ENCODE data around the gene TRDMT1.
"Not testable (repeated sequence)": the region's sequence is repeated elsewhere in the genome, so short reads cannot be mapped to it uniquely, and the experiment has no call there.

TRDMT1 gene

DNA sequence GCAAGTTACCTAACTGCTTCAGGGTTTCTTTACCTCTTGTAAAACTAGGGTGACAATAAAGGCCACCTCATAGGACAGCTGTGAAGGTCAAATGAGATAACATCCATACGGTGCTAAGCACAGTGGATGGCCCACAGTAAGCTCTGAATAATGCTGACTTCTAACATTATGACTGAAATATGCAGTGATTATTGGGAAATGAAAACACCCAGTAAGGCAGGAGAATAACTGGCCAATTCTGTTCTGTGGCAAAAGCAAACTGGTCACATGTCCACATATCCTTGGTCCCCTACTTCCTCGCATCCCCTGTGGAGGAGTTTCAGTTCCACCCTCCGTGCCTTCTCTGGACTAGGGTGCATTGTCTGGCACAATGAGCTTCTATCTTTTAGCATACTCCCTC, 73.2 kb downstream of the TRDMT1 start:
- DNase-seq (ENCODE audit: low read depth), result no peak

DNA sequence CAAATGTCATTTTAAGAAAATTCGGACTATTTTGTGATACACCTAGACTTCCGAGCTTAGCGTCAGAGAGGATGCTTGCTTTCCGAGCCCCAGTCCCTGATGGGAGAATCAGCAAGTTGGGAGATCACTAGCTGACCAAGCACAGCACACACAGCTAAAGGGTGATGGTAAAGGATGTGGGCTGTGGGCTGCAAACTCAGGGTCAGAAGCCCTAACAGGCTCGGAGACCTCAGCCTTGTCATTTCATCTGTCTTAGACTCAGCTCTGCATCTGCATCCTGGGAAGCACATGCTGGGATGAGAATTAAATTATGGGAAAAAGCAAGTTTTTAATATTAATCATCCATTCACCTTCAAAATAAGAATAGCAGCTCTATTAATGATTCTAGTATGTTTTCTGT, 75.1 kb downstream of the TRDMT1 start:
- DNase-seq (ENCODE audit: low read depth), result no peak

DNA sequence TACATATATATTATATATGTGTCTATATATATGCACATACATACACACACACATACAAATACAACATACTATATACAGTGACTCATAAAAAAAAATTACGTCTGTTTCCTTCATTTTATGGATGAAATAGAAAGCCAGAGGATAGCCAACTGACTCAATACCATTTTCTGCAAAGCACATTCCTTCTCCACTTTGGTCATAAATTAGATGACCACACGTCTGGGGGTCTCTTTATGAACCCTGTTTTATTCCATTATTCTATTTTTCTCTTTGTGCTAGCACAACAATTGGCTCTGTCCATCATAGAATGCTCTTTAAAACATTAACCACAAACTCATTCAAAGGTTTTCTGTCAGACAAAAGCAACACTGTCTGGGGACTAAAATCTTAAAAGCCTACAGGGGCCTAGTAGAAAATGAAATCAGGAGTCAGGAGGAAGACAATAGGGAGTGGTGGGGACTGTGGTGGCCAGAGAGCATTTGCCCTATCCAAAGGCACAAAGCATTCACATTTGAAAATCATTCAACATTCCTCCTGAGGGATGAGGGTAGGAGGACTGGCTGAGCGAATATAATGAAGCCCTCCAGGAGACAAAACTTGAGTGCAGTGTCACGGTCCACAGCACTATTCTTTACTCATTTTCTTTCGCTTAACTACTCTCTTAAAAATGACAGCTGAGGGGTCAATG, 76.1 kb downstream of the TRDMT1 start:
- no peak for DNase-seq (ENCODE audit: low read depth)

DNA sequence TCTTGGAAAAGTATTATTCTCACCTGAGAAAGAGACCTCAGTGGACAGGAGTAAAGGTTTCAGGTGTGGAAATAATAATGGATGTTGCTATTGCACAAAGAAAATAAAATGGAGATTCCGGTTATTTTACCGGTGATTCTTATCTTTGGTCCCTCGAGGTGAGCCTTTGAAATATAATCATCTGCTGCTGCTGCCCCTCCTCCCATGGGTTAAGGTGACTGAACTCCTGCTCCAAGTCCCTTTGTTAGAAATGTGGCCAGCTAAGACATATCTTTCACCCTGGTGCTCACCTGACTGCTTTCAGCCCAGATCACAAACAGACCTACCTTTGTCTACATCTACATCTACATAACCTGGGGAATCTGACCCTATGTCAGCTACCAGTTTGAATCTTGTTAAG, 77.5 kb downstream of the TRDMT1 start:
- DNase-seq (ENCODE audit: low read depth), result no peak

DNA sequence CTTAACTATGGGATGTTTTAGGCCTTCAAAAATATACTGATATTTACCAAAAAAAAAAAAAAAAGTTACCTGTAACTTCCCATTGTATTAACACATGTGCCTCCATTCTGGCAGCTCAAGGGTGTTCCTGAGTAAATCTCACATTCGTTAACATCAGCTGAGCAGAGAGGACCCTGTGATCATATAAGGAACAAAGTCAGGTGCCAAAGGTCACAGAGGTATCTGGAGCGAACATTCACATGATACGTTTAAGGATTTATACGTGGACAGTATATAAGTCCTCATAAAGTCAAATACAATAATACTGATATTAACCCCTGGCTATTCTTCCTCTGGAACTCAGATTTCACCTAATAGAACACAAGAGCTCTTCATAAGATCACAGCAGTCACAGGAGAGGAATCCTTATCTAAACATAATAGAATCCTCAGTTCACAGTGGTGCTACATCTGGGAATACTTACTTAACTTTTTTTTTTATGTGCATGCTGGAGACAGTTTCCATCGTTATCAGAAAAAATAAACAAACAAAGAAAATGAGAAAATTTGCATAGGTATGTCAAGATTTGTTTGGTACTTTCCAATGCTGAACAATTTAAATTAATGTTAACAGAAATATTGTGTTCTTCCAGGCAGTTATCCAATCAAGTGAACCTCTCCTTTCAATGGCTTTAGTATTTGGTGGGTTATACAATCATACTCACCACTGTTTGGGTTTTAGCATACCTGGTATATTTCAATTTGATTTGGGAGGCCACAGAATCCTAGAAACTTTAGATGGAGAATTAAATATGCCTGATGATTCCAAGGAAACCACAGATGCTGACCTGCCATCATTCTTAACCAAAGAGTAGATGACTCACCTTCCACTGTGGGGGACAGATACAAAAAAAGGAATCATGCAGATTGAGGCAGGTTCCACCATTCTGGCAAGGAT, 78.5 kb downstream of the TRDMT1 start:
- no peak for DNase-seq (ENCODE audit: low read depth)

DNA sequence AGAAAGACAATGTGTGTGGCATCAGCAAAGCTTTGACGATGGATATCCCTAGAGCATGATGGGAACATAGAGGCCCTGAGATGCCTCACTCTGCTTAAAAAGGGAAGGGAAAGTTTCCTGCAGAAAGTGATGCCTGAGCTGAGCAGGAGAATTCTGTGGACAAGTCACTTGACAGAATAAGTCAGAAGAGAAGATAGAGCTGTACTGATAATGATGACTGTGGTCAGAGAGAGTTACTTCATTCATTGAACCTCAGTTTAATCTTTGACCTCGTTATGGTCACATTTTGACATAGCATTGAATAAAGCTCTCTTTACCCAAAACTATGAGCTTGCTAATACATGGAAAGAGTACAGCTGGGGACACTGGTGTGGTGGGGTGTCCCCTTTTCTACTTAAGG, 79.4 kb downstream of the TRDMT1 start:
- DNase-seq (ENCODE audit: low read depth), result no peak

DNA sequence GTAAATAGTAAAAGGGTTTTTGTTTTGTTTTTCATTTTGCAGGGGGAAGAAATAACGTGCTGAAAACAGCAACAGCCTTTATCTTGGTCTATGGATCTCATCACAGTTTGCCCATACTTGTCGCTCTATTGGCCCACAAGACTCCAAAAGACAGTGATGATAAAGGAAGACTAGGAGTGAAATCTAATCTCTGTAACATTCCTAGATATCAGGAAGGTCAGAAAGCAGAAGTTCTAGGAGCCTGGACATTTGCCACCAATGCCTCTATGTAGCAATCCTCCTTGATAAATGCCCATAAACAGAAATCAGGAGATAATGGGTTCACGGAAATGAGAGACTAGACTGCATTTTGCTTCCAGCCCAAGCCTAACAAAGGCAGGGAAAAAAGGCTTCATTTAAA, 80.8 kb downstream of the TRDMT1 start:
- DNase-seq (ENCODE audit: low read depth), result no peak

DNA sequence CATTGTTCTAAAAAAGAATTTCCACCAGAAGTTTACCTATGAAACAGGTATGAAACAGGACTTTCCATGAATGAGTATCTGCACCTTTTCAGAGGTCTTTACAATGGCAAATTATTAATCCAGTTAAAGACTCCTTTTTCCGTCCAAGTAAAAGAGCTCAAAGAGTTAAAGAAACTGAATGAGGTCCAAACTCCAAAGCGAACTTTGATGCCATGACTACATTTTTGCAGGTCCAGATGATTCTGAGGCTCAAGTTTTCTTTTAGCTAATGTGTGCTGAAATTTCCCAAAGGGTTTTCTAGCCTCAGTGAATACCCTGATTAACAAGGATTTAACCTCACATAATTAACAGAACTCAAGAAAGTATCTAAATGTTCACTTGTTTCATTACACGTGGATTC, 81.6 kb downstream of the TRDMT1 start:
- no peak for DNase-seq (ENCODE audit: low read depth)

DNA sequence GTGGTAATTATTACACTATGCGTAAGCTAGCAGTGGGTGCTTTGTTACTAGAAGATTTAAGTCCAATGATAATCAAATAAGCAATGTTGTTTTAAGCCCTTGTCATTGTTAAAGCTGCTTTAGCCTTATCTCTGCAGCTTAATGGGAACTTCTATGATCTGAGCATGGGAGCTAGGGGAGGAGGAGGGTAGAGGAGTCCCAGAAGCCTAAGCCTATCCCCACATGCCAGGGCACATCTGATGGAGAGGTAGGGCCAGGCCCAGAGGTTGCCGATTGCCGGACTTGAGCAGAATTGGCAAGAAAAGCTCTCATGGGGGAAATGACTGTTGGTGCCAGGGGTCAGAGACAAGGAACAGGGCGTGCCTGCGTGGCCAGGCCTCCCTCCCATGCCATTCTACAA, 85.3 kb downstream of the TRDMT1 start:
- DNase-seq (ENCODE audit: low read depth), result no peak

DNA sequence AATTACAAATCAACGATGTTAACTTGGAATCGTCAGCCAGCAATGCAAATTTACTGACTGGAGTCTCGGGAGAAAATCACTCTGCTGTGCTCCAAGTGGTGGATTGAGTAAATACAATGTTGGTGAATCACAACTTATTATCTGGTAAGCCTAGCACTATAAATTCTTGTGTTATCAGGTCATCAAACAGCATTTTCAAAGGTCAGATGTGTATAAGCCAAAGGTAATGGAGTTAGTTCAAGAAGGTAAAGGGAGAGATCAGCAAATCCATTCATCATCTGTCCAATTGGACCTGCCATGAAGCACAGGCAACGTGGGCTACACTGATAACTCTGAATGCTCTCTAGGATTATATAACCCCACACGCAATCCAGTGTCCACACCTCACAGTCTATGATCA, 85.8 kb downstream of the TRDMT1 start:
- no peak for DNase-seq (ENCODE audit: low read depth)

DNA sequence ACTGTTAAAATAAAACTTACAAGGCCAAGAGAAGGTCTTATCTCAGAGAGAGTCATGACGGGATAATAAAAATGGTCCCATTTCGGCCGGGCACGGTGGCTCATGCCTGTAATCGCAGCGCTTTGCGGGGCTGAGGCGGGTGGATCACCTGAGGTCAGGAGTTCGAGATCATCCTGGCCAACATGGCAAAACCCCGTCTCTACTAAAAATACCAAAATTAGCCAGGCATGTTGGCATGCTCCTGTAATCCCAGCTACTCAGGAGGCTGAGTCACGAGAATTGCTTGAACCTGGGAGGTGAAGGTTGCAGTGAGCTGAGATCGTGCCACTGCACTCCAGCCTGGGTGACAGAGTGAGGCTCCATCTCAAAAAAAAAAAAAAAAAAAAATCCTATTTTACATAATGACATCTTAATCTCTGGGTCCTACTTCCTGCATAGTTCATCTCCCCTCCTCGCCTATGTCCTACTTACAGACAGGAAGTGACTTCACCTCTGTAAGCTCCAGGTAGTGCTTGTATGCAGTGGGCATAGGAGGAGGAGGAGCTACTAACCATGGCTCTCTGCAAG, 86.5 kb downstream of the TRDMT1 start:
- not testable (repeated sequence) for DNase-seq (ENCODE audit: low read depth)

DNA sequence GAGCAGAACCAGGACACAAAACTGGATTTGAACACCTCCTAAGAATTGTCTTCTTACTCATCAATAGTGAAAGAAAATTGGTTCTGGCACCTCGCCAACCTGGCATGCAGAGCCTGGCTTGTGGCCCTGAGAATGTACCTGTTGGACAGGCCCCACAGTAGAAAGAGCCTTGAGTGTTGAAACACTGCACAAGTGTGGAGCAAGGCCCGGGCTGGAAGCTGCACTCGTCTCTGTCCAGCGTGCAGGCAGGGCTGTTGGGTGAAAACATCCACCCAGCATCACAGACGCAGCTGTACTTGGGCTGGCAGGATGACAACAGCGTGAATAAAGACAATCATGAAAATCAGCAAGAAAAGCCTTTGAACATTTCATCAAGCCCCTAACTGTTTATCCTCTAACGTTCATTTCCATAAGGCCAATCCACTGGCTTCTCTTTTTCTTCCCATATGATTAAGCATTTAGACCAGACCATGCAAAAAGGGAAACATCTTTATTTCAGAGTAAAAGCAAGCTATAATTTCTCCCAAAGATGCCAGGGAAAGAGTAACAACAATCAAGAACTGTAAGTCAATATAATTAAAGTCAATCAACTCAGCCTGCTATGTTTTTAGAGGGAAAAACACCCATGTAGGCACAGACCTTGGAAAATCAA, 87.5 kb downstream of the TRDMT1 start:
- DNase-seq (ENCODE audit: low read depth), result no peak

DNA sequence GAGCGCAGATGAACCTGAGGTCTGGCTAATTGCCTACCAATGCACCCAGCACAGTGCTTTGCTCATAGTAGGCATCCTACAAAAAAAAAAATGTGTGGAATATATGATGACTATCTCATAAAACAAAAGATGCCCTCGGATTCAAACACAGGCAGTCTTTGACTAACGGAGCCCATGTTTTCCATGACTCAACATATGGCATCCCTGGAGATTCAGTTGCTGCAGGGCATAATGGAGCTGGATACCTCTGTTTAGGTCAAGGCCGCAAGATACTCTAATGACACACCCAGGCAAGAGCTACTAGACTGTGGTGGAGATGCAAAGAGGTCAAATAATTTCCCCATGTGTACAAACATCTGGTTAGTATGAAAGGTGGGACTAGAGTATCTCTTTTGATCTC, 88.1 kb downstream of the TRDMT1 start:
- no peak for DNase-seq (ENCODE audit: low read depth)

DNA sequence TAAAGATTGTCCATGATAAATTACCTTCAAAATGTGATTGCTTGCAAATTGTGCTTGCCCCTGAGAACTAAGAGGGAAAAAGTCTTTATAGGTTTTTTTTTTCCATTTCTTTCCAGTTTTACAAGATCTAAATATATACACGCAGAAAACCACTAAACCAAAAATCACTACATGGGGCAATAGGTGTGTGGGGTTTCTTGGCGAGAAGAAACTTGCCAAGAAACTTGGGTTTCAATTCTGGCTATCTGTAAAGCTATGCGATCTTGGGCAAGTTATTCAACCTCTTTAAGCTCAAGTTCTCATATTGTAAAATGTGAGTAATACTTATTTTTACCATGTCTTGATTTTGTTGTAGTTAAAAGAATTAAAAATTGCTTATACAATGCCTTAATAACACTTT, 88.9 kb downstream of the TRDMT1 start:
- DNase-seq (ENCODE audit: low read depth), result no peak

DNA sequence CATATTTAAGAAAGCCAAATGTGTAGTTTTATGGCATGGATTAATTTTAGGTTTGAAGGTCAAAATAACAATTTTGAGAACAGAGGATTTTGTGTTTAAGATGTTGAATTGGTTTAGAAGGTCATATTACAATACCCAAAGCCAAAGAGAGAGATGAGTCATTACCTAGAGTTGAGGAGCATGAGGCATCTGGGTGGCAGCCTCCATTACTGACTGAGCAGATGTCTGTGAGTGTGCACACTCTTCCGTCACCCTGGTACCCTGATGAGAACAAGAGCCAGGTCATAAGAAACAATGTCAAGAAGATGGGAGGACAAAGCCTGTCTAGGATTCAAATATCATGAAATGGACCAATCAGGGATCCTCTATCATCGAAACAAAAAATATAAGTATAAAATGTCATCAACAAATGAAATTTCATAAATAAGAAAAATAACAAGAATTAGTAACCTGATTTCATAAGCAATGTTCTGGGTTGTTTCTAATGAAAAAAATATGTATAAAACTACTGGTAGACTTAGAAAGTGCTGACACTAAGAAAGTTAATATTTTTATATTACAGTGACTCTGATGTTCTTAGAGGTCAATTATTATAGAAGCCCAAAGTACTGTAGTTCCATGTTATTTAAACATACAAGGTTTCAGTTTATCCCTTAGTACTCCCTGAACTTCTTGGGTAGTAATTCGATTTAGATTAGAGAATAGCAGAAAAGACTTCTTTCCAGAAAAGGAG, 91.8 kb downstream of the TRDMT1 start:
- no peak for DNase-seq (ENCODE audit: low read depth)

DNA sequence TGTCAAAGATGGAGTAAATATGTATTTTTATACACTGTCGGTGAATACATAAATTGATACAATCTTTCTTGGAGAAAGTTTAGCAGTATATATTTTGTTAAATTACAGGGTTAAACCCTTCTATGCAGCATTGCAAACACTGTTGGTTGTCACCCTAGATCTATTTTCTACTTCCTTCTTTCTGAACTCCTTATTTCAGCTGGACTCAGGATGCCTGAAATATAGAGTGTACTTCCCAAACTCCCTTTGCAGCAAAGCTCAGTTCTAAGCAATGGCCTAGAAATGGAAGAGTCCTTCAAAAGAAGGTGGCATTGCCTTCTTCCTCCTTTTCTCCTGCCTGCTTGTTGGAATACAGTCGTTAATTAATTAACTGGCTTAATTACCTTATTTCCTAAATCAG, 92.4 kb downstream of the TRDMT1 start:
- DNase-seq (ENCODE audit: low read depth), result no peak

DNA sequence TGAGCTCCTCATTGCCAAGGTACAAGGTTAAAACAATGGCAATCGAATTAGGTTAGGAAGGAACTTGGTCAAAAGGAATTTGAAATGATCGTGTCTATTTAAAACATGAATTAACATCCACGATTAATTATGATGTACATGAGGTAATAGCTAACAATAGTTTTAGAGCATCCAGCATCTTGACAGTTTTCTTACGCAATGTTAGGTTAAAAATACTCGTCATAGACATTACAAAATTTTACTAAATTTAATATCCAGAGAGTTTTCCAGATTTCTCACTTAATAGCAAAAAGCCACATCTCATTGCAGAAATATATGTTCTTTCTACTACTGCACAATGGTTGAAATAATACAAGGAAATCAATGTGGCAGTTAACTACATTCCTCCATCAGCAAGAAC, 94.5 kb downstream of the TRDMT1 start:
- no peak for DNase-seq (ENCODE audit: low read depth)

DNA sequence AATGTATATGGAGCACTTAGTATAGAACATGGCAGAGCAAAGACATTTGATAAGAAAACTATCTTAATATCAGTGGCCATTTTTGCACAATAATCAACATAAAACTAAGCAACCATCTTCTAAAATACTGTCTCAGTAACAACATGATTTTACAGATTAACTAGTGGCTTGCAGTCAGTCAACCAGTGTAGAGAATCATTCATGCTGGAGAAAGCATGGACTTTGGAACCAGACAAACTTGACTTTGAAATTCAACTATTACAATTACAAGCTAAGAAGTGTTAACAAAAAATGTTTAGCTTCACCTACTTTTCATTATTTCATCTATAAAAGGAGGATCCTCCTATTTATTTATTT, 99.6 kb downstream of the TRDMT1 start:
- no peak for DNase-seq (ENCODE audit: low read depth)

DNA sequence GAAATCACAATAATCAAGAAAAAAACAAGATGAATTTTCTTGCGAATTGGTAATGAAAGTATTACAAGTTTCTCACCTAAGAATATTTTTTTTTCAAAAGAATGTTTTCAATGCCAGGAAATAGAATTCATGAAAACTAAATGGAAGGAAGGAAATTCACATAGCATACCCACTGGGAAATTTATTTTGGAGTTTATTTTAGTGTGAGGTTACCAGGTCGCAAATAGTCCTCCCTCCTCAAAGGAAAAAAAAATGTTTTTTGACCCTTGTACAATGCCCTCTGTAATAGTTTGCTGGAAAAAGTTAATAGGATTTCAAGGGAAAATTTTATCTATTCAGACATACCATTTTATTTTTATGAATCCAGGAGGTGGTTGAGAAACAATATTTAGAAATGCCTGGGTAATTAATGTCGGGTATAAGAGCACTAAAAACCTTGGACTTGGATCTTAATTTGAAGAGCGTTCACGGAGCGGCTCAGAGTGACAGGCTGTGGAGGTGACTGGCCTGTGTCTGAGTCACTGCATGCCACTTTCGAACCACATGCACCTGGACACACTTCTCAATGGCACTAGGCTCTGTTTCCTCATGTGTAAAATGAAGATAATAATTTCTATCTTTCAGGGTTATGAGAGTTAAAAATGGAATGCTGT, 100.1 kb downstream of the TRDMT1 start:
- no peak for DNase-seq (ENCODE audit: low read depth)

DNA sequence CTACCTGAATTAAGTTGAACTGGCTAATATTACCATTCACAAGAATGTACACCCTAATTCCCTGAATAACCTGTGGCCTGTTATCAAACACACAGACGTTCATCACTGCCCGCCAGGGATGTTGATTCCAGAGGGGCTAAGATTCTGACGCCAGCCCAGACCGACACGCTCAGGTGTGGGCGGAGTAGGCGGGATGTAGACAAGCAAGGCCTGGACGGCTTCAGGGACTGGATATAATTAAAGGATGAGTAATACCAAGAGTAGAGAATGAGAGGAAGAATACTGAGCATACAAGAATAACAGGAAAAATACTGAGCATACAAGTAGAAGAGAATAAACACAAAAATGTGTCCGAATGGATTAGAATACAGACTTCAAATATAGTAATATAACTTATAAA, 100.9 kb downstream of the TRDMT1 start:
- DNase-seq (ENCODE audit: low read depth), result no peak

DNA sequence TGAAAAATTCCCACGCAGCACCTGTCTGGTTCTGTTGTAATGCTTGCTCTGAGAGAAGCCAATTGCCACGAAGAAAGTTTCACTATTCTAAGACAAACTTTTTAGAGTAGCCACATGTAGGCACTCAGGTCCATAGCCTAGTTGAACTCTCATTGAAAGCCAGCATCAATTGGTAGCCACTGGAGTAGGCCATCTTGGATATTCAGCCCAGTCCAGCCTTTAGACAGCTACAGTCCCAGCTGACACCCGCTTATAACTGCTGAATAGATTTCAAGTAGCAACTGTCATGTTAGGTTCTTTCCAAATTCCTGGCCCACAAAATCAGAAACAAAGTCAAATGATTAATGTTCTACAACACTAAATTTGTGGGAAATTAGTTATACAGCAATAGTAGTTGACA, 103.5 kb downstream of the TRDMT1 start:
- no peak for DNase-seq (ENCODE audit: low read depth)

Measured in CMK (cell line).